ENCODE data around the gene TJAP1.
"Not testable (repeated sequence)": the region's sequence is repeated elsewhere in the genome, so short reads cannot be mapped to it uniquely, and the experiment has no call there.

Gene TJAP1

GRCh38 chr6:43481591-43482236 lies 4.3 kb downstream of the TJAP1 start:
- DNase-seq (ENCODE audit: low spot score) = no peak

- DNase-seq (ENCODE audit: low spot score) = no peak
Measured at GRCh38 chr6:43488667-43489276, 11.4 kb downstream of the TJAP1 start.

GRCh38 chr6:43489277-43490072 lies 12.1 kb downstream of the TJAP1 start:
- DNase-seq (ENCODE audit: low spot score) = no peak

- no peak for DNase-seq (ENCODE audit: low spot score)
Measured at GRCh38 chr6:43490523-43490939, 13.2 kb downstream of the TJAP1 start.

GRCh38 chr6:43491750-43492661 lies 14.6 kb downstream of the TJAP1 start:
- DNase-seq (ENCODE audit: low spot score) = no peak

GRCh38 chr6:43492673-43493072 lies 15.3 kb downstream of the TJAP1 start:
- DNase-seq (ENCODE audit: low spot score) = no peak

GRCh38 chr6:43493230-43493629 lies 15.9 kb downstream of the TJAP1 start:
- DNase-seq (ENCODE audit: low spot score) = no peak

GRCh38 chr6:43493833-43494232 lies 16.5 kb downstream of the TJAP1 start:
- no peak for DNase-seq (ENCODE audit: low spot score)

- DNase-seq (ENCODE audit: low spot score) = no peak
Measured at GRCh38 chr6:43494321-43494720, 17.0 kb downstream of the TJAP1 start.

- no peak for DNase-seq (ENCODE audit: low spot score)
Measured at GRCh38 chr6:43494766-43495165, 17.4 kb downstream of the TJAP1 start.

GRCh38 chr6:43495409-43495941 lies 18.1 kb downstream of the TJAP1 start:
- DNase-seq (ENCODE audit: low spot score) = no peak

GRCh38 chr6:43496370-43497128 lies 19.2 kb downstream of the TJAP1 start:
- peak; percentile 70 for DNase-seq (ENCODE audit: low spot score)

- no peak for DNase-seq (ENCODE audit: low spot score)
Measured at GRCh38 chr6:43497129-43497396, 19.7 kb downstream of the TJAP1 start.

GRCh38 chr6:43497689-43498088 lies 20.3 kb downstream of the TJAP1 start:
- no peak for DNase-seq (ENCODE audit: low spot score)

- DNase-seq (ENCODE audit: low spot score) = not testable (repeated sequence)
Measured at GRCh38 chr6:43498291-43498690, 20.9 kb downstream of the TJAP1 start.

- DNase-seq (ENCODE audit: low spot score) = no peak
Measured at GRCh38 chr6:43499028-43499815, 21.9 kb downstream of the TJAP1 start.

GRCh38 chr6:43500921-43501320 lies 23.6 kb downstream of the TJAP1 start:
- no peak for DNase-seq (ENCODE audit: low spot score)

- DNase-seq (ENCODE audit: low spot score) = no peak
Measured at GRCh38 chr6:43502666-43503065, 25.3 kb downstream of the TJAP1 start.

GRCh38 chr6:43503443-43503842 lies 26.1 kb downstream of the TJAP1 start:
- DNase-seq (ENCODE audit: low spot score) = no peak

GRCh38 chr6:43504756-43505593 lies 27.6 kb downstream of the TJAP1 start:
- no peak for DNase-seq (ENCODE audit: low spot score)

Data from cerebellar cortex (tissue), 1 donor.